Glutamatergic neuron (in vitro differentiated cells): Measurements from ENCODE around the gene PFDN2. TPM values are rescaled to one million over a fixed set of nuclear protein-coding genes. Genes with fewer than 3 reads are reported as not detected.

Experiments used
- DNase-seq: peaks from one replicate; pipeline ENCODE4 v3.0.0; 2022
- H3K27ac Mint-ChIP-seq: one replicate; pipeline ENCODE4 v1.8.0; 2020; ENCODE audit warnings: mild to moderate bottlenecking, mixed read lengths, inconsistent platforms; ENCODE audit not compliant: unreplicated experiment
- H3K27me3 Mint-ChIP-seq: one replicate; pipeline ENCODE4 v1.8.0; 2020; ENCODE audit warnings: mild to moderate bottlenecking, moderate library complexity, mixed read lengths, inconsistent platforms; ENCODE audit not compliant: unreplicated experiment
- H3K36me3 Mint-ChIP-seq: one replicate; pipeline ENCODE4 v1.8.0; 2020; ENCODE audit warnings: mild to moderate bottlenecking, mixed read lengths, inconsistent platforms; ENCODE audit not compliant: unreplicated experiment
- H3K4me1 Mint-ChIP-seq: one replicate; pipeline ENCODE4 v1.8.0; 2020; ENCODE audit warnings: mild to moderate bottlenecking, low read depth, mixed read lengths, inconsistent platforms; ENCODE audit not compliant: unreplicated experiment
- H3K4me3 Mint-ChIP-seq: one replicate; pipeline ENCODE4 v1.8.0; 2020; ENCODE audit warnings: mild to moderate bottlenecking, mixed read lengths, inconsistent platforms; ENCODE audit not compliant: unreplicated experiment
- H3K9me3 Mint-ChIP-seq: one replicate; pipeline ENCODE4 v1.8.0; 2020; ENCODE audit warnings: mild to moderate bottlenecking, moderate library complexity, mixed read lengths, inconsistent platforms; ENCODE audit not compliant: unreplicated experiment
- CTCF ChIP-seq: fragments of 200-600 bp; sonication (generic); IDR thresholded peaks from one replicate; pipeline ENCODE4 v1.5.0; 2021; ENCODE audit not compliant: partially characterized antibody, unreplicated experiment
- total RNA-seq: library from RNA; stranded (reverse); fragmentation: NEBNext Ultra II Directional; extraction: Animal tissue kit (Norgen Biotek cat#: 25700); gene quantifications from one replicate; pipeline ENCODE4 v1.2.1, GENCODE V29; 2021; ENCODE audit not compliant: unreplicated experiment

The PFDN2 gene
- total RNA-seq, 1 donor from 2014 or later, result 83.7 TPM

DNA sequence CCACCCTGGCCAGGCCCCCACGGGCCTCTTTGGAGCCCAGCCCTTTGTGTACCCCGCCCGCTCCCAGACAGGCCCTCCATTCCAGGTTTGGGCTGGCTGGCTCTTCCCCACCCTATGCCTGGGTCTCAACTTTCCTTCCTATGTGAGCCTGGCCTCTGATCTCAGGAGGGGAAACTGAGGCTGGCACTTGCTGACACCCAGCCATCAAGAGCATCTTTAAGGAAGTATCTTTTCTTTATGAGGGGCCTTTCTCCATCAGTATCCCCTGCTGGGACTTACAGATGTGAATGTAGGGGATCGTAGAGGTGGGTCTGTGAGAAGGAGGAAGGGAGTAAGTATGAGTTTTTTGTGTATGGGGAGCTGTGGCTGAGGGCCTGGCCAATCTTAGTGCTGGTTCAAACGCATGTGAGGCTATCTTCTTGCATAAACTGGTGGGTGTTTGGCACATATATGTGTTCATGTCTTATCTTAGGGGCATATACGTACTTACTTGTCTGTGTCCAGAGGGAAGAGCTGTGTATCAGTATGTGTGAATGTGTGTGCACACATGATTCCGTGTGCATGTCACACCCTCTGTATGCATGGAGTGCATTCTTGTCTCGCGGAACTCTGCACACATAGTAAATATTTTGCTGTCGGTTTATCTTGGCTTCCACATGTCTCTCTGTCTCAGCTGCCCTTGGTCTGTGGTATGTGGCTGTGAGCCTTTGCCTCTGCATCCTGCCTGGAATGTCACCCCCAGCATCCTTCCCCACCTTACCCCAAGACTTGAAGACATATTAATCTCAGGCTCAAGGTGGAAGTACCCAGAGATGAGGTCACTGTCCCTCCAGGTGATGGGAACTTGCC, 33.9 kb downstream of the PFDN2 start:
- peaks cover 23% of the 10 kb centered on the region for H3K27me3 Mint-ChIP-seq
- H3K27ac Mint-ChIP-seq, result peak overlapping the region; percentile 39
- TF ChIP-seq CTCF, result no peak
- no peak overlapping the region for H3K4me3 Mint-ChIP-seq
- peaks cover 19% of the 10 kb centered on the region for H3K9me3 Mint-ChIP-seq
- no peak for DNase-seq
- H3K4me1 Mint-ChIP-seq, result peaks cover 14% of the 10 kb centered on the region
- peaks cover 4% of the 10 kb centered on the region for H3K36me3 Mint-ChIP-seq

DNA sequence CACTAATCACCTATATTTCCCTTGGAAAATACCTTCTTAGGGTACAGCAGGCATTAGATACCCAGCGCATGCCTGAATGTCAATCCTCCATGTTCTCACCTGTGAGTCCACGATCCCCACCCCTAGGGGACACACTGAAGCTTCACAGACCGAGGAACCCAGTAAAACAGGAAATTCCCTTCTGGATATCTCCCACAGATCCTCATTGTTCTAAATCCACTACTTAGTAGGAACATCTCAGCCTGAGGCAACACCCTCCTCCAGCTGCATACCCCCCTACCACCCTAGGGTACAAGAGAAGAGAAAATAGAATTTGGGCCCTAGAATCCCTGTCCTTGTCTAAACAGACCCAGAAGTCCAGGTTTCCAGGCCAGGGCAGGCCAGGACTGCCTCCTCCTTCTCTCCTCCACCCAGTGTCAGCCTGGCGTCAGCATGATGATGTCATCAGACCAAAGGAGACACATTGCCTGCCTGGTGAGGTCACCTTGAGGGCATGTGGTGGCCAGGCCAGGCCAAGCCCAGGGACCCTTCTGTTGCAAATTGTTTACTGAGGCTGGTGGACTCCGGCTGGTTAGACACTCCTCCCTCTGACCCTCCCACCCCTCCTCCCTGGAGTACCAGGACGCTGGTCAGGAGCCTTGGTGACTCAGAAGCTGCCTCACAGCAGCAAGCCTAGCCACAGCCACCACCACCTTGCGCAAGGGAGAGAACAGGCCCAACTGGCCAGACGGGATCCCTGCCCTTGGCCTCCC, 34.7 kb downstream of the PFDN2 start:
- Mint-ChIP-seq H3K36me3 (peaks cover 5% of the 10 kb centered on the region), H3K27ac (peak overlapping the region; percentile 66), H3K27me3 (peaks cover 22% of the 10 kb centered on the region), H3K4me1 (peaks cover 14% of the 10 kb centered on the region), H3K9me3 (peaks cover 20% of the 10 kb centered on the region), H3K4me3 (no peak overlapping the region)
- peak; percentile 61 for DNase-seq
- no peak for TF ChIP-seq CTCF

DNA sequence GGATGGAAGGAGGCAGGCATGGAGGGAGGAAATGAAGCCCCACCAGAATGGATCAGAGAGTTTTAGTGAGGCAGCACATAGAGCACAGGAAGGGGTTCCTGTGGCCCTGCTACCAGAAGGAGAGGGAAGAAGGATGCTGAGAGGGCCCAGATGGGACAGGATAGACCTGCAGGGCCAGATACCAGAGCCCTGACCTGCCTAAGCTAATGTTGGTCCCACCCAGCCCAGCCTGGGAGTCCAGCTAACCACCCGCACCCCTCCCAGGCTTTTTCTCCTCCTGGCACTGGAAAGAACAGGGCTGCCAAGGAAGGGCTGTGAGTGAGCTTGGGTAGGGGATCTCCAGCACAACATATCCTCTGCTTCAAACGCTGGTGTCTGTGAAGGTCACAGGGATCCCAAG, 35.4 kb downstream of the PFDN2 start:
- TF ChIP-seq CTCF, result no peak
- Mint-ChIP-seq H3K4me3 (no peak overlapping the region), H3K4me1 (peaks cover 14% of the 10 kb centered on the region), H3K27ac (no peak overlapping the region), H3K9me3 (peaks cover 20% of the 10 kb centered on the region), H3K36me3 (peaks cover 5% of the 10 kb centered on the region), H3K27me3 (peaks cover 22% of the 10 kb centered on the region)
- DNase-seq, result no peak

GRCh38 chr1:161081519-161081918, 36.3 kb downstream of the PFDN2 start:
- TF ChIP-seq CTCF, result no peak
- no peak for DNase-seq
- Mint-ChIP-seq H3K27me3 (peaks cover 22% of the 10 kb centered on the region), H3K27ac (peak overlapping the region; percentile 70), H3K4me3 (no peak overlapping the region), H3K4me1 (peaks cover 14% of the 10 kb centered on the region), H3K36me3 (peaks cover 5% of the 10 kb centered on the region), H3K9me3 (peaks cover 20% of the 10 kb centered on the region)
